Heart left ventricle (tissue), 13 donors: ENCODE measurements around the gene SLC22A23.

ENCODE experiments used
- CTCF ChIP-seq, 12 donors: fragments of 200-600 bp; sonication (generic) in 4 of 12; IDR thresholded peaks; one replicate each; pipeline versions ENCODE4 v1.5.0 to v1.8.0; 2018 to 2022; ENCODE audit warnings: antibody characterized with exemption in 12 of 12, mild to moderate bottlenecking in 5 of 12
- POLR2A ChIP-seq, 2 donors: fragments of 450-650 bp; IDR thresholded peaks; one replicate each; pipeline ENCODE4 v1.6.1; 2017; ENCODE audit warnings: antibody characterized with exemption in 2 of 2, mild to moderate bottlenecking in 2 of 2, moderate library complexity in 2 of 2
- donor health status: ischemic (EF 13 %, LVEDD 7.1; RV severe dilation, severe dysfunction).
- donor health status: DM: no; HTN: yes; CAD: no.
- donor health status: DM: no; HTN: no; CAD: no.
- donor health status: ischemic (EF 25% LVEDD 6.9; RV normal size, moderate dysfunction).
- donor health status: ischemic (EF 25% LVEDD 5.7; RV mildly dilated, moderate dysfunction).
- donor health status: ischemic (EF 35%, LVEDD 5.7; RV mildly dilated, moderate dysfunction).
- donor health status: nonischemic (EF 11% LVEDD 7.7; RV severe dilation, severe dysfunction).
- donor health status: DM: yes; HTN: yes; CAD: no.
- donor health status: PGD.
- donor health status: ischemic (EF 29% LVEDD 5.4; RV normal size, mild dysfunction).
- donor health status: nonischemic (EF 23%, LVEDD 6.1; RV moderate dilation, normal function).

- TF ChIP-seq POLR2A (IDR thresholded peaks at IDR 0.05) (no peak), CTCF (IDR thresholded peaks at IDR 0.05) (no peak)
Measured at GRCh38 chr6:3432416-3432815, 24.4 kb downstream of the SLC22A23 start.
